ENCODE measurements around the gene GPR33.
A peak's percentile ranks its signal among the peaks of the same experiment; 100 is the strongest.

GPR33 gene

GRCh38 chr14:31510855-31511254, 23.0 kb upstream of the GPR33 start:
- ChIA-PET POLR2A (no interaction called here), CTCF (interaction anchor here (0.8 to 4.0 kb wide), 13 partner anchors 8 to 835 kb away, joined by 3 to 36 read pairs (median 4); partner anchors contain the start of gene GPR33)
- no peak overlapping the region for H3K4me3 ChIP-seq (ENCODE audit: low read depth, low read length)
- DNase-seq (ENCODE audit: low read depth, low spot score) = no peak
- TF ChIP-seq, protein P1, sequence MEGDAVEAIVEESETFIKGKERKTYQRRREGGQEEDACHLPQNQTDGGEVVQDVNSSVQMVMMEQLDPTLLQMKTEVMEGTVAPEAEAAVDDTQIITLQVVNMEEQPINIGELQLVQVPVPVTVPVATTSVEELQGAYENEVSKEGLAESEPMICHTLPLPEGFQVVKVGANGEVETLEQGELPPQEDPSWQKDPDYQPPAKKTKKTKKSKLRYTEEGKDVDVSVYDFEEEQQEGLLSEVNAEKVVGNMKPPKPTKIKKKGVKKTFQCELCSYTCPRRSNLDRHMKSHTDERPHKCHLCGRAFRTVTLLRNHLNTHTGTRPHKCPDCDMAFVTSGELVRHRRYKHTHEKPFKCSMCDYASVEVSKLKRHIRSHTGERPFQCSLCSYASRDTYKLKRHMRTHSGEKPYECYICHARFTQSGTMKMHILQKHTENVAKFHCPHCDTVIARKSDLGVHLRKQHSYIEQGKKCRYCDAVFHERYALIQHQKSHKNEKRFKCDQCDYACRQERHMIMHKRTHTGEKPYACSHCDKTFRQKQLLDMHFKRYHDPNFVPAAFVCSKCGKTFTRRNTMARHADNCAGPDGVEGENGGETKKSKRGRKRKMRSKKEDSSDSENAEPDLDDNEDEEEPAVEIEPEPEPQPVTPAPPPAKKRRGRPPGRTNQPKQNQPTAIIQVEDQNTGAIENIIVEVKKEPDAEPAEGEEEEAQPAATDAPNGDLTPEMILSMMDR (IDR thresholded peaks at IDR 0.05; ENCODE audit: insufficient read depth, low read length, missing control alignments) = no peak

- POLR2A ChIA-PET = no interaction called here
- no peak for DNase-seq (ENCODE audit: low read depth, low spot score)
- H3K4me3 ChIP-seq (ENCODE audit: low read depth, low read length) = no peak overlapping the region
- CTCF ChIA-PET = interaction anchor here (0.6 to 4.0 kb wide), 18 partner anchors 9 to 835 kb away, joined by 3 to 36 read pairs (median 3); partner anchors contain the start of gene GPR33
- TF ChIP-seq, protein P1 (IDR thresholded peaks at IDR 0.05; ENCODE audit: insufficient read depth, low read length, missing control alignments) = no peak
These were observed 22.4 kb upstream of the GPR33 start for GRCh38 chr14:31510222-31510621.

DNA sequence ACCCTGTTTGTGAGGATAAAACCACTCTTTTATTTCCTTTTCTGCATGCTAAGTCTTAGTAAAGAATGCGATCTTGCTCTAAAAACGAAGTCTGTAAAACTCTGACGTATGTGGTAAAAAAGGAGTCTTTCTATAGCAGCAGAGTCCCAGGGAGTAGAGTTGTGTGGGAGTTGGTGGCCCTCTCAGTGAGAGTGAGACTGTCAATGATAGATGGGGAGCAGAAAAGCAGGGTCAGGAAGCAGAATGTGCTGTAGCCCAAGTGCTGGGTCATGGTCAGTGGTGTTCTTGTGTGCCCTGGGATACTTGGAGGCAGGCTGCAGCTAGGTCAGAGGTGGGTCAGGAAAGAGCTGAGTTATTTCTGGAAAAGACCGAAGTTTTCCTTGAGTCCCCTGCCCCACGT, 20.3 kb upstream of the GPR33 start:
- ChIA-PET CTCF (interaction anchor here (4.0 kb wide), 1 partner anchor 745 kb away, joined by 36 read pairs; no protein-coding TSS in a partner anchor), POLR2A (no interaction called here)
- TF ChIP-seq, protein P1 (IDR thresholded peaks at IDR 0.05; ENCODE audit: insufficient read depth, low read length, missing control alignments) = no peak
- H3K4me3 ChIP-seq (ENCODE audit: low read depth, low read length) = no peak overlapping the region
- DNase-seq (ENCODE audit: low read depth, low spot score) = no peak

GRCh38 chr14:31505411-31505810, 17.6 kb upstream of the GPR33 start:
- TF ChIP-seq, protein P1 (IDR thresholded peaks at IDR 0.05; ENCODE audit: insufficient read depth, low read length, missing control alignments) = no peak
- CTCF ChIA-PET = interaction anchor here (0.9 to 2.0 kb wide), 9 partner anchors 10 to 749 kb away, joined by 3 to 6 read pairs (median 4); partner anchors contain the start of gene DTD2

GRCh38 chr14:31501870-31502269, 14.0 kb upstream of the GPR33 start:
- TF ChIP-seq, protein P1 (IDR thresholded peaks at IDR 0.05; ENCODE audit: insufficient read depth, low read length, missing control alignments) = no peak
- DNase-seq (ENCODE audit: low read depth, low spot score) = no peak
- ChIA-PET CTCF (interaction anchor here (1.6 kb wide), 1 partner anchor 749 kb away, joined by 3 read pairs; no protein-coding TSS in a partner anchor), POLR2A (no interaction called here)
- H3K4me3 ChIP-seq (ENCODE audit: low read depth, low read length) = no peak overlapping the region

More at GRCh38 chr14:31505411-31505810, 17.6 kb upstream of the GPR33 start:
- DNase-seq (ENCODE audit: low read depth, low spot score) = peak; percentile 85
- POLR2A ChIA-PET = interaction anchor here (1.0 kb wide), 1 partner anchor 48 kb away, joined by 4 read pairs; the partner anchor contains the start of gene DTD2
- no peak overlapping the region for H3K4me3 ChIP-seq (ENCODE audit: low read depth, low read length)

- POLR2A ChIA-PET = no interaction called here
- TF ChIP-seq, protein P1 (IDR thresholded peaks at IDR 0.05; ENCODE audit: insufficient read depth, low read length, missing control alignments) = no peak
- CTCF ChIA-PET = no interaction called here
- H3K4me3 ChIP-seq (ENCODE audit: low read depth, low read length) = no peak overlapping the region
- DNase-seq (ENCODE audit: low read depth, low spot score) = no peak
These were observed 5.1 kb upstream of the GPR33 start for GRCh38 chr14:31492759-31493498.

Measured in AG04449 (cell line).